ENCODE data around the gene CRIM1. TPM values are rescaled to one million over a fixed set of nuclear protein-coding genes. Genes with fewer than 3 reads are reported as not detected.

The CRIM1 gene
- total RNA-seq, 5 donors from 2014 or later (not counting 1 experiment from before 2014, with no cell fraction given): 2.0 to 5.8 (median 4.2) TPM

GRCh38 chr2:36405183-36405582, 49.6 kb downstream of the CRIM1 start:
- no peak for DNase-seq
- no peak overlapping the region for H3K27ac ChIP-seq (ENCODE audit: low read length)
- Mint-ChIP-seq H3K9me3 (no peaks in the 10 kb centered on the region), H3K27ac (no peak overlapping the region), H3K4me1 (no peaks in the 10 kb centered on the region), H3K27me3 (no peaks in the 10 kb centered on the region), H3K36me3 (no peaks in the 10 kb centered on the region), H3K4me3 (no peak overlapping the region)
- H3K9me3 ChIP-seq: no peaks in the 10 kb centered on the region
- CTCF ChIA-PET: no interaction called here
- no peak for ATAC-seq (replicated peaks in 1 of 4)
- no peaks in the 10 kb centered on the region for H3K36me3 ChIP-seq (ENCODE audit: control insufficient read depth in 2 of 2, extremely low read depth in 1 of 2, insufficient read depth in 1 of 2, low read length in 1 of 2)
- peaks cover 0 to 5% of the 10 kb centered on the region in 2 experiments for H3K27me3 ChIP-seq (replicated peaks in 1 of 2; ENCODE audit: control insufficient read depth in 2 of 2, extremely low read depth in 1 of 2, insufficient read depth in 2 of 2, low read length in 1 of 2)
- WGBS (ENCODE audit: insufficient coverage): 84% methylated on average over 4 of the region's 5 CpGs
- no peaks in the 10 kb centered on the region for H3K4me1 ChIP-seq (ENCODE audit: control insufficient read depth in 1 of 2, extremely low read depth in 1 of 2, insufficient read depth in 2 of 2, low read length in 2 of 2)
- no peak overlapping the region for H3K4me3 ChIP-seq (ENCODE audit: control insufficient read depth in 1 of 2, extremely low read depth in 1 of 2, low read length in 1 of 2)
- POLR2A ChIA-PET: no interaction called here

GRCh38 chr2:36406296-36406695, 50.7 kb downstream of the CRIM1 start:
- H3K9me3 Mint-ChIP-seq: no peaks in the 10 kb centered on the region
- POLR2A ChIA-PET: no interaction called here
- Histone ChIP-seq H3K27me3 (replicated peaks in 1 of 2; ENCODE audit: control insufficient read depth in 2 of 2, extremely low read depth in 1 of 2, insufficient read depth in 2 of 2, low read length in 1 of 2) (peaks cover 0 to 5% of the 10 kb centered on the region in 2 experiments), H3K36me3 (ENCODE audit: control insufficient read depth in 2 of 2, extremely low read depth in 1 of 2, insufficient read depth in 1 of 2, low read length in 1 of 2) (no peaks in the 10 kb centered on the region), H3K27ac (ENCODE audit: low read length) (no peak overlapping the region), H3K4me3 (ENCODE audit: control insufficient read depth in 1 of 2, extremely low read depth in 1 of 2, low read length in 1 of 2) (no peak overlapping the region), H3K4me1 (ENCODE audit: control insufficient read depth in 1 of 2, extremely low read depth in 1 of 2, insufficient read depth in 2 of 2, low read length in 2 of 2) (no peaks in the 10 kb centered on the region), H3K9me3 (no peaks in the 10 kb centered on the region)
- CTCF ChIA-PET: no interaction called here
- H3K4me3 Mint-ChIP-seq: no peak overlapping the region
- no peaks in the 10 kb centered on the region for H3K4me1 Mint-ChIP-seq
- no peaks in the 10 kb centered on the region for H3K27me3 Mint-ChIP-seq
- DNase-seq (no peak), ATAC-seq (replicated peaks in 1 of 4) (no peak)
- whole genome bisulfite sequencing (ENCODE audit: insufficient coverage): 89% methylated on average over 3 of the region's 3 CpGs
- no peaks in the 10 kb centered on the region for H3K36me3 Mint-ChIP-seq
- H3K27ac Mint-ChIP-seq: no peak overlapping the region

GRCh38 chr2:36407413-36407812, 51.8 kb downstream of the CRIM1 start:
- ChIA-PET CTCF (no interaction called here), POLR2A (no interaction called here)
- H3K27ac ChIP-seq (ENCODE audit: low read length): no peak overlapping the region
- no peaks in the 10 kb centered on the region for H3K9me3 ChIP-seq
- DNase-seq: no peak
- H3K36me3 ChIP-seq (ENCODE audit: control insufficient read depth in 2 of 2, extremely low read depth in 1 of 2, insufficient read depth in 1 of 2, low read length in 1 of 2): no peaks in the 10 kb centered on the region
- Mint-ChIP-seq H3K9me3 (no peaks in the 10 kb centered on the region), H3K36me3 (no peaks in the 10 kb centered on the region), H3K27me3 (no peaks in the 10 kb centered on the region), H3K4me1 (no peaks in the 10 kb centered on the region), H3K4me3 (no peak overlapping the region), H3K27ac (no peak overlapping the region)
- ATAC-seq (replicated peaks in 1 of 4): no peak
- H3K4me1 ChIP-seq (ENCODE audit: control insufficient read depth in 1 of 2, extremely low read depth in 1 of 2, insufficient read depth in 2 of 2, low read length in 2 of 2): no peaks in the 10 kb centered on the region
- peaks cover 0 to 5% of the 10 kb centered on the region in 2 experiments for H3K27me3 ChIP-seq (replicated peaks in 1 of 2; ENCODE audit: control insufficient read depth in 2 of 2, extremely low read depth in 1 of 2, insufficient read depth in 2 of 2, low read length in 1 of 2)
- WGBS (ENCODE audit: insufficient coverage): 50% methylated on average over 1 of the region's 4 CpGs
- H3K4me3 ChIP-seq (ENCODE audit: control insufficient read depth in 1 of 2, extremely low read depth in 1 of 2, low read length in 1 of 2): no peak overlapping the region

- ATAC-seq (replicated peaks in 1 of 4) (no peak), DNase-seq (no peak)
- H3K27me3 ChIP-seq (replicated peaks in 1 of 2; ENCODE audit: control insufficient read depth in 2 of 2, extremely low read depth in 1 of 2, insufficient read depth in 2 of 2, low read length in 1 of 2): peaks cover 0 to 5% of the 10 kb centered on the region in 2 experiments
- CTCF ChIA-PET: no interaction called here
- Mint-ChIP-seq H3K36me3 (no peaks in the 10 kb centered on the region), H3K4me3 (no peak overlapping the region), H3K4me1 (no peaks in the 10 kb centered on the region), H3K9me3 (no peaks in the 10 kb centered on the region), H3K27me3 (no peaks in the 10 kb centered on the region), H3K27ac (no peak overlapping the region)
- H3K4me3 ChIP-seq (ENCODE audit: control insufficient read depth in 1 of 2, extremely low read depth in 1 of 2, low read length in 1 of 2): no peak overlapping the region
- no peaks in the 10 kb centered on the region for H3K9me3 ChIP-seq
- no peak overlapping the region for H3K27ac ChIP-seq (ENCODE audit: low read length)
- WGBS (ENCODE audit: insufficient coverage): 94% methylated on average over 7 of the region's 10 CpGs
- no peaks in the 10 kb centered on the region for H3K36me3 ChIP-seq (ENCODE audit: control insufficient read depth in 2 of 2, extremely low read depth in 1 of 2, insufficient read depth in 1 of 2, low read length in 1 of 2)
- no peaks in the 10 kb centered on the region for H3K4me1 ChIP-seq (ENCODE audit: control insufficient read depth in 1 of 2, extremely low read depth in 1 of 2, insufficient read depth in 2 of 2, low read length in 2 of 2)
- POLR2A ChIA-PET: interaction anchor here in 1 of 2 donors (0.7 kb wide), 1 partner anchor 256 kb away, joined by 4 read pairs; no protein-coding TSS in a partner anchor
Observed at GRCh38 chr2:36408198-36408703, 52.7 kb downstream of the CRIM1 start.

- Mint-ChIP-seq H3K4me3 (no peak overlapping the region), H3K27me3 (no peaks in the 10 kb centered on the region), H3K9me3 (no peaks in the 10 kb centered on the region), H3K27ac (no peak overlapping the region), H3K36me3 (no peaks in the 10 kb centered on the region), H3K4me1 (no peaks in the 10 kb centered on the region)
- Histone ChIP-seq H3K4me3 (ENCODE audit: control insufficient read depth in 1 of 2, extremely low read depth in 1 of 2, low read length in 1 of 2) (no peak overlapping the region), H3K27ac (ENCODE audit: low read length) (no peak overlapping the region), H3K36me3 (ENCODE audit: control insufficient read depth in 2 of 2, extremely low read depth in 1 of 2, insufficient read depth in 1 of 2, low read length in 1 of 2) (no peaks in the 10 kb centered on the region), H3K27me3 (replicated peaks in 1 of 2; ENCODE audit: control insufficient read depth in 2 of 2, extremely low read depth in 1 of 2, insufficient read depth in 2 of 2, low read length in 1 of 2) (peaks cover 0 to 5% of the 10 kb centered on the region in 2 experiments), H3K9me3 (no peaks in the 10 kb centered on the region), H3K4me1 (ENCODE audit: control insufficient read depth in 1 of 2, extremely low read depth in 1 of 2, insufficient read depth in 2 of 2, low read length in 2 of 2) (no peaks in the 10 kb centered on the region)
- no peak for DNase-seq
- ChIA-PET POLR2A (no interaction called here), CTCF (interaction anchor here in 1 of 2 donors (0.6 kb wide), 1 partner anchor 52 kb away, joined by 3 read pairs; no protein-coding TSS in a partner anchor)
- no peak for ATAC-seq (replicated peaks in 1 of 4)
- no CpG with 5 or more reads among the region's 2 CpGs for WGBS (ENCODE audit: insufficient coverage)
Observed at GRCh38 chr2:36409335-36409734, 53.8 kb downstream of the CRIM1 start.

- no peak for DNase-seq
- ChIA-PET CTCF (no interaction called here), POLR2A (no interaction called here)
- Mint-ChIP-seq H3K27me3 (no peaks in the 10 kb centered on the region), H3K27ac (no peak overlapping the region), H3K9me3 (no peaks in the 10 kb centered on the region), H3K4me3 (no peak overlapping the region), H3K36me3 (no peaks in the 10 kb centered on the region), H3K4me1 (no peaks in the 10 kb centered on the region)
- Histone ChIP-seq H3K27me3 (replicated peaks in 1 of 2; ENCODE audit: control insufficient read depth in 2 of 2, extremely low read depth in 1 of 2, insufficient read depth in 2 of 2, low read length in 1 of 2) (peaks cover 0 to 5% of the 10 kb centered on the region in 2 experiments), H3K4me3 (ENCODE audit: control insufficient read depth in 1 of 2, extremely low read depth in 1 of 2, low read length in 1 of 2) (no peak overlapping the region), H3K4me1 (ENCODE audit: control insufficient read depth in 1 of 2, extremely low read depth in 1 of 2, insufficient read depth in 2 of 2, low read length in 2 of 2) (no peaks in the 10 kb centered on the region), H3K27ac (ENCODE audit: low read length) (no peak overlapping the region), H3K36me3 (ENCODE audit: control insufficient read depth in 2 of 2, extremely low read depth in 1 of 2, insufficient read depth in 1 of 2, low read length in 1 of 2) (no peaks in the 10 kb centered on the region), H3K9me3 (no peaks in the 10 kb centered on the region)
- 59% methylated on average over 2 of the region's 4 CpGs for WGBS (ENCODE audit: insufficient coverage)
- ATAC-seq (replicated peaks in 1 of 4): no peak
Observed at GRCh38 chr2:36409935-36410334, 54.4 kb downstream of the CRIM1 start.

- no peak overlapping the region for H3K4me3 Mint-ChIP-seq
Observed at GRCh38 chr2:36410681-36411080, 55.1 kb downstream of the CRIM1 start.

More at GRCh38 chr2:36410681-36411080, 55.1 kb downstream of the CRIM1 start:
- peaks cover 0 to 5% of the 10 kb centered on the region in 2 experiments for H3K27me3 ChIP-seq (replicated peaks in 1 of 2; ENCODE audit: control insufficient read depth in 2 of 2, extremely low read depth in 1 of 2, insufficient read depth in 2 of 2, low read length in 1 of 2)
- no peak overlapping the region for H3K4me3 ChIP-seq (ENCODE audit: control insufficient read depth in 1 of 2, extremely low read depth in 1 of 2, low read length in 1 of 2)
- DNase-seq (no peak), ATAC-seq (replicated peaks in 1 of 4) (no peak)
- Mint-ChIP-seq H3K9me3 (no peaks in the 10 kb centered on the region), H3K36me3 (no peaks in the 10 kb centered on the region), H3K27ac (no peak overlapping the region), H3K4me1 (no peaks in the 10 kb centered on the region), H3K27me3 (no peaks in the 10 kb centered on the region)
- ChIA-PET POLR2A (no interaction called here), CTCF (no interaction called here)
- no peaks in the 10 kb centered on the region for H3K4me1 ChIP-seq (ENCODE audit: control insufficient read depth in 1 of 2, extremely low read depth in 1 of 2, insufficient read depth in 2 of 2, low read length in 2 of 2)
- H3K27ac ChIP-seq (ENCODE audit: low read length): no peak overlapping the region
- H3K36me3 ChIP-seq (ENCODE audit: control insufficient read depth in 2 of 2, extremely low read depth in 1 of 2, insufficient read depth in 1 of 2, low read length in 1 of 2): no peaks in the 10 kb centered on the region
- 87% methylated on average over 2 of the region's 4 CpGs for WGBS (ENCODE audit: insufficient coverage)
- no peaks in the 10 kb centered on the region for H3K9me3 ChIP-seq

Measured in T-cell (primary cell).